ENCODE data around the gene NPHP4. TPM values are rescaled to one million over a fixed set of nuclear protein-coding genes. Genes with fewer than 3 reads are reported as not detected.
A peak's percentile ranks its signal among the peaks of the same experiment; 100 is the strongest.

The NPHP4 gene
- total and polyA plus RNA-seq, 9 of the 15 experiments (the other 6 are each of a cell fraction or from before 2014, with no cell fraction given), result 0.52 to 26.2 (median 6.7) TPM

DNA sequence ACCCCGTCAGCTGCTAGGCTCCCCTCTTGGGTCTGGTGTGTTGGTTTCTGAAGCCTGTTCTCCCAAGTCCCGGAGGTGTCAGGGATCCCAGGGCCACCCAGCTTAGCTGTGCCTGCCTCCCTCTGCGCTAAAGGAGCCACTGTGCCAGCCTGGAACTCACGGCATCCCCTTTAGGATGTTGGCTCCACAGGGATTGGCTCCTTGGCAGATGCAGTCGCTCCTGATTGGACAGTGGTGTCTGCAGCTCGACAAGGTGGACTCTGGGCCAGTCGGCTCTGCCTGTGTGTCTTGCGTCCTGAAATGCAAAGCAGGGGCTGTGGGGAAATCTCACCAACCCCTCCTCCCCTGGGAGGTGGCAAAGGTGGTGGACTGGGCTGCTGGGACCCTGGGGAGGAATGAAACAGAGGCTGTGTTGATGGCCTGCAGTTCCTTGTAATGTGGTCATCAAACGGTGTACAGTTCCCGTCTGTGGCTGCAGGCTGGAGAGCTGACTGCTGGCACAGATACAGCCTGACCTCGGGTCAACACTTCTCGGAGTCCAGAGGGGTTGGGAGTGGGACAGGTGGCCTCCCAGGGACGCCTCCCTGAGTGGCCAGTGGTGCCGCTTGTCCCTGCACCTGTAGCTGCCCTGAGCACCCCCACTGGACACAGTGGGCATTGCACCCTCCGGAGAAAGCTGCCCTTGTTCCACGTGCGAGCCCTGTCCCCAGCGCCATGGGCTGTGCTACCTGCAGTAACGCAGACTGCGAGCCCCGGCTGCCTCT, 41.9 kb upstream of the NPHP4 start (continued):
- TF ChIP-seq, protein P1, sequence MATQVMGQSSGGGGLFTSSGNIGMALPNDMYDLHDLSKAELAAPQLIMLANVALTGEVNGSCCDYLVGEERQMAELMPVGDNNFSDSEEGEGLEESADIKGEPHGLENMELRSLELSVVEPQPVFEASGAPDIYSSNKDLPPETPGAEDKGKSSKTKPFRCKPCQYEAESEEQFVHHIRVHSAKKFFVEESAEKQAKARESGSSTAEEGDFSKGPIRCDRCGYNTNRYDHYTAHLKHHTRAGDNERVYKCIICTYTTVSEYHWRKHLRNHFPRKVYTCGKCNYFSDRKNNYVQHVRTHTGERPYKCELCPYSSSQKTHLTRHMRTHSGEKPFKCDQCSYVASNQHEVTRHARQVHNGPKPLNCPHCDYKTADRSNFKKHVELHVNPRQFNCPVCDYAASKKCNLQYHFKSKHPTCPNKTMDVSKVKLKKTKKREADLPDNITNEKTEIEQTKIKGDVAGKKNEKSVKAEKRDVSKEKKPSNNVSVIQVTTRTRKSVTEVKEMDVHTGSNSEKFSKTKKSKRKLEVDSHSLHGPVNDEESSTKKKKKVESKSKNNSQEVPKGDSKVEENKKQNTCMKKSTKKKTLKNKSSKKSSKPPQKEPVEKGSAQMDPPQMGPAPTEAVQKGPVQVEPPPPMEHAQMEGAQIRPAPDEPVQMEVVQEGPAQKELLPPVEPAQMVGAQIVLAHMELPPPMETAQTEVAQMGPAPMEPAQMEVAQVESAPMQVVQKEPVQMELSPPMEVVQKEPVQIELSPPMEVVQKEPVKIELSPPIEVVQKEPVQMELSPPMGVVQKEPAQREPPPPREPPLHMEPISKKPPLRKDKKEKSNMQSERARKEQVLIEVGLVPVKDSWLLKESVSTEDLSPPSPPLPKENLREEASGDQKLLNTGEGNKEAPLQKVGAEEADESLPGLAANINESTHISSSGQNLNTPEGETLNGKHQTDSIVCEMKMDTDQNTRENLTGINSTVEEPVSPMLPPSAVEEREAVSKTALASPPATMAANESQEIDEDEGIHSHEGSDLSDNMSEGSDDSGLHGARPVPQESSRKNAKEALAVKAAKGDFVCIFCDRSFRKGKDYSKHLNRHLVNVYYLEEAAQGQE (IDR thresholded peaks at IDR 0.05; ENCODE audit: borderline replicate concordance), result peak; percentile 21; the same call in 1 of the 2 replicates
- TF ChIP-seq, protein P1 (CRISPR knock-in tag; IDR thresholded peaks at IDR 0.05; ENCODE audit: low read depth), result no peak
- TF ChIP-seq, protein P2, sequence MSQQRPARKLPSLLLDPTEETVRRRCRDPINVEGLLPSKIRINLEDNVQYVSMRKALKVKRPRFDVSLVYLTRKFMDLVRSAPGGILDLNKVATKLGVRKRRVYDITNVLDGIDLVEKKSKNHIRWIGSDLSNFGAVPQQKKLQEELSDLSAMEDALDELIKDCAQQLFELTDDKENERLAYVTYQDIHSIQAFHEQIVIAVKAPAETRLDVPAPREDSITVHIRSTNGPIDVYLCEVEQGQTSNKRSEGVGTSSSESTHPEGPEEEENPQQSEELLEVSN (IDR thresholded peaks at IDR 0.05; ENCODE audit: borderline replicate concordance in 1 of 2, extremely low read depth in 1 of 2, insufficient read depth in 1 of 2, insufficient read length in 1 of 2, low read depth in 1 of 2, low read length in 1 of 2, poor library complexity in 1 of 2, severe bottlenecking in 1 of 2), result peak; percentile 29 to 62
- TF ChIP-seq ZNF431 (CRISPR knock-in tag; IDR thresholded peaks at IDR 0.05) (peak; percentile 86; the same call in 1 of the 2 replicates), SRSF3 (IDR thresholded peaks at IDR 0.05; ENCODE audit: insufficient read depth, low read length) (no peak), MNT (conservative IDR thresholded peaks at IDR 0.05) (peak in 1 of 2 experiments; percentile 51; a peak in 1 of 4 replicates)
